GM19099 (cell line): ENCODE results near the gene PRSS56.

Experiments
- POLR2A ChIP-seq: IDR thresholded peaks from 3 replicates; pipeline ENCODE4 v1.6.1; 2011; ENCODE audit warnings: low read depth; ENCODE audit not compliant: insufficient read length; ENCODE audit errors: extremely low read depth

PRSS56 gene

DNA sequence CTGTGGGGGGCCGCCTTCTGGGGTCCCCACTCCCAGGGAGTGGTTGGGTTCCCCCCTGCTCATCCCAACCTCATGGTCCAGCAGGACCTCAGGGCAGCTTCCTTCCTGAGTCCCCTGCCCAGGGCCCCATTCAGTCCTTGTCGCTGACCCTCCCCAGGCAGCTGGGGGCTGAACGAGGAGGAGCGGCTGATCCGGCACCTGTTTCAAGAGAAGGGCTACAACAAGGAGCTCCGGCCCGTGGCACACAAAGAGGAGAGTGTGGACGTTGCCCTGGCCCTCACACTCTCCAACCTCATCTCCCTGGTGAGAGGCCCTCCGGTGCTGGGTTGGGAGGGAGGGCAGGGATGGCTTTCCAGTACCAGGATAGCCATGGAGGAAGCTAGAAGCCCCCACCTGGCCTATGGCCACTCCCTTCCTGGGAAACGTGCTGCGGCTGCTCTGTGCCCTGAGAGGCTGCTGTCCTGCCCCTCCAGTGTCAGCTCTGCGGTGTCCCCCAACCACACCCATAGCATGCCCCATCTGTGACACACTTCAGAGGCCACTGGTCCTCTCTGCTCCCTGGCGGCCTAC, 6.3 kb downstream of the PRSS56 start:
- TF ChIP-seq POLR2A, result no peak

DNA sequence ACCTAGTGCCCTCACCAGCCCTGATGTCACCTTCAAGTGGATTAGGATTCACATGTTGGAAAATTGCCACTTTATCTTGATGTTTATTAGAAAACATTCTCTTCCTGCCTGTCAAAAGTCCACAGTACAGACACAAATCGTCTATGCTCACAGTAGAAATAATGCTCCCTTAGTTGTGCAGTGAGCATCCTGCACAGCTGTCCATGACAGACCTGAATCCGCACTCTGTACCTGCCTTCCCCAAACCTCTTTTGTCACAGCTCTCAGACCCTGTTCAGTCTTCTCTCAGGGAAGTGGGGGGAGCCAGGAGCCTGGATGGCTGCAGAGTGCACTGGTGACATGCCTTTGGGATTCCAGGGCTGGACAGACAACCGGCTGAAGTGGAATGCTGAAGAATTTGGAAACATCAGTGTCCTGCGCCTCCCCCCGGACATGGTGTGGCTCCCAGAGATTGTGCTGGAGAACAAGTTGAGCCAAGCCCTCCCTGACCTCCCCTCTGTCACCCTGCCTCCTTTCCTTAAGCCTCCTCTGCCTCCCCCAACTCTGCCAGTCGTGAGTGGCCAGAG, 7.8 kb downstream of the PRSS56 start:
- TF ChIP-seq POLR2A, result no peak

DNA sequence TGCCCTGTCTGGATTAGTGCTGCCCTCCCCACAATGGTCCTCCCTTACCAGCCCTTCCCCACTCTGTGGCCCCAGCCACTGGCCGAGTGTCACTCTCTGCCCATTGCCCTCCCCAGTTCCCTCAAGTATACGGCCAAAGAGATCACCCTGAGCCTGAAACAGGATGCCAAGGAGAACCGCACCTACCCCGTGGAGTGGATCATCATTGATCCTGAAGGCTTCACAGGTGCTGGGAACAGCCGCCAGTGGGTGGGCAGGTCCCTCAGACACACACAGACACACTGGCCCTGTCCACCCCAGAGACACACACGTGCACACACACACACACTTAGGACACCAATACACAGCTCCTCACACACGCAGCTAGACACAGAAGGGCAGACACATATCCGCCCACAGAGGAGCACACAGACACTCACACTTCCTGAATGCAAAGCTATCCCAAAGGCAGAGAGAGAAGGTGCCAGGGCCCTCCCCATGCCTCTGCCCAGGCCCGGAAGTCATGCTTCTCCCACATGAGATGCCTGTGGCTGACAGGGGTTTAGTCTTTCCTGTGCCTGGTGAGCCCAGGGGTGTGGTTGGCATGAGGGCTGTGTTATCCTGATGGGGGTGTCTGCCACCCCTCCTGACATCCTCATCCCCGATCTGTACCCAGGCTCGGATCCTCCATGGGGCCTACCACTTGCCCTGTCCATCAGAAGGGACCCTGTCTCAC, 8.7 kb downstream of the PRSS56 start:
- TF ChIP-seq POLR2A, result no peak

DNA sequence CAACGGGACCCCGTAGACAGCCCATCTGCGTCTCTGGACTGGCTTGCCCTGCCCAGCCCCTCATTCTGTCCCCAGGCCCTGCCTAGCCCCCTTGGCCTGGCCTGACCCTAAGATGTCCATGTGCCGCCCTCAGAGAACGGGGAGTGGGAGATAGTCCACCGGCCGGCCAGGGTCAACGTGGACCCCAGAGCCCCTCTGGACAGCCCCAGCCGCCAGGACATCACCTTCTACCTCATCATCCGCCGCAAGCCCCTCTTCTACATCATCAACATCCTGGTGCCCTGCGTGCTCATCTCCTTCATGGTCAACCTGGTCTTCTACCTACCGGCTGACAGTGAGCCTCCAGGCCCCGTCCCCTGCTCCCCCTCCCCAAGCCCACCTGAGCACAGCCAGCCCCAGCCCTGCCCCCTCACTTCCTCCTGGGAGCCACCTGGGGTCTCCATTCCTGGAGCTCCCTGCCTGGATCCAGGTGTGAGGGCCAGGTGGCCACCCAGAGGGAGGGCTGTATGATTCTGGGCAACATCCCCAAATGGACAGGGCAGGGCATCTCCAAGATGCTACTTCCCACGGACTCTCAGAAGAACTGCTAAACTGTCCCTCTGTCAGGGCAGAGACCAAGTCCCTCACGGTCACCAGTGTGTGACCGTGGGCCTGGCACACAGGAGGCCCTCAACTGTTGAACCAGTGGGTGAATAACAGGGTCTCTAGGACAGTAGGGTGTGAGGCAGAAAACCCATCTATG, 9.8 kb downstream of the PRSS56 start:
- no peak for TF ChIP-seq POLR2A

DNA sequence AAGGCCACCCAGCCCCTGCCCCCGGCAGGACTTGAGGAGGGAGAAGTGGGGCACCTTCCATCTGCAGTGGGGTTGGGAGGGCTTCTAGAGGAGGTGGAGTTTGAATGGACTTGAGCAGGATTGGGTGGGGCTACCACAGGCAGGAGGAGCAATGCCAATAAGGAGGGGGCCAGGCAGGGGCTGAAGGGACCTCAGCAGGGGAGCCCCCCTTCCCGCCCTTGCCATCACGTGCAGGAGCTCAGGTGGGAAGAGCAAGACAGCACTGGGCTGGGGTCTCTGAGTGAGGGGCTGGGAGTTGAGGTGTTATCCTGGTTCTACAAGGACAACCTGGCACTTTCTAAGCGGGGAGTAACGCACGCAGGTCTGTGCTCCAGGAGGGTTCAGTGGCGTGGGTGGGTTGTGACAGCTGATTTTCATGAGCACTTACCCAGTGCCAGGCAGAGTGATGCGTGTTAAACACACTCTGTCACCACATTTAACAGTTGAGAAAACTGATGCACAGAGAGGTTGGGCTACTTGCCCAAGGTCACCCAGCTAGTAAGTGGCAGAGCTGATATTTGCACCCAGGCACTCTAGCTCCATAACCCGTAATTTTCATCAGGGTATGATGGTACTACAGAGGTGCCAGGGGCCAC, 10.6 kb downstream of the PRSS56 start:
- TF ChIP-seq POLR2A, result no peak

DNA sequence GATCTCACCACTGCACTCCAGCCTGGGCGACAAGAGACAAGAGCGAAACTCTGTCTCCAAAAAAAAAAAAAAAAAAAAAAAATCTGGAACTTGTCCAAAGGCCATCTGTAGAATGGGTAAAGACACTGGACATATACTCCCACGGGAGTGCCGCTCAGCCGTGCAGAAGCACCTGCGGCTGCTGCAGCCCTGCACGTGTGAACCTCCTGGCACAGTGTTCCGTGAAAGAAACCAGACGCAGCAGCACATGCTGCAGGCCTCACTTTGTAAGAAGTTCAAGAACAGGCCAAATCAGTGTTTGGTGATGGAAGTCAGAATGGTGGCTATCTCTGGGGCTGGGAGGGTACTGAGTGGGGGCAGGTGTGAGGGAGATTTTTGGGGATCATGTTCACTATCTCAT, 12.2 kb downstream of the PRSS56 start:
- no peak for TF ChIP-seq POLR2A

DNA sequence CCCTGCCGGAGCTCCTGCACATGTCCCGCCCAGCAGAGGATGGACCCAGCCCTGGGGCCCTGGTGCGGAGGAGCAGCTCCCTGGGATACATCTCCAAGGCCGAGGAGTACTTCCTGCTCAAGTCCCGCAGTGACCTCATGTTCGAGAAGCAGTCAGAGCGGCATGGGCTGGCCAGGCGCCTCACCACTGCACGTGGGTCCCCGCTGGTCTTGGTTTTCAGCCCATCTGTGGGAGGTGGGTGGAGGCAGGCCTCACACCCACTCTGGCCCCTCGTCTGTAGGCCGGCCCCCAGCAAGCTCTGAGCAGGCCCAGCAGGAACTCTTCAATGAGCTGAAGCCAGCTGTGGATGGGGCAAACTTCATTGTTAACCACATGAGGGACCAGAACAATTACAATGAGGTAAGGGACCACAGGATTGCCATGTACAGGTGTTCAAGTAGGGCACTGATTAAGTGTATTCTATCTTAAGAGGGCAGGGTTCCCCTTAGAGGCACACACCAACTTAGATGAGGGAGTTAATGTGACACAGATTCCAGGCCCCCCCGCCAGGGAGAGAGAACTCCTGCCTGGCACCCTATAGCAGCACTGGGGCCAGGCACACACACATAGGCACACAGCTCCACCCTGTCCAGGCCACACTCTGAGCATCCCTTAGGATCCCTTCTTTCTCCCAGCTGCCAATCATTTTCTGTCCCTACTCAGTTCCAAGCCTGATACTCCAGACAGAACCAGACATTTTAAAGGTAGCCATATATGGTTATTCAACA, 13.9 kb downstream of the PRSS56 start:
- no peak for TF ChIP-seq POLR2A

DNA sequence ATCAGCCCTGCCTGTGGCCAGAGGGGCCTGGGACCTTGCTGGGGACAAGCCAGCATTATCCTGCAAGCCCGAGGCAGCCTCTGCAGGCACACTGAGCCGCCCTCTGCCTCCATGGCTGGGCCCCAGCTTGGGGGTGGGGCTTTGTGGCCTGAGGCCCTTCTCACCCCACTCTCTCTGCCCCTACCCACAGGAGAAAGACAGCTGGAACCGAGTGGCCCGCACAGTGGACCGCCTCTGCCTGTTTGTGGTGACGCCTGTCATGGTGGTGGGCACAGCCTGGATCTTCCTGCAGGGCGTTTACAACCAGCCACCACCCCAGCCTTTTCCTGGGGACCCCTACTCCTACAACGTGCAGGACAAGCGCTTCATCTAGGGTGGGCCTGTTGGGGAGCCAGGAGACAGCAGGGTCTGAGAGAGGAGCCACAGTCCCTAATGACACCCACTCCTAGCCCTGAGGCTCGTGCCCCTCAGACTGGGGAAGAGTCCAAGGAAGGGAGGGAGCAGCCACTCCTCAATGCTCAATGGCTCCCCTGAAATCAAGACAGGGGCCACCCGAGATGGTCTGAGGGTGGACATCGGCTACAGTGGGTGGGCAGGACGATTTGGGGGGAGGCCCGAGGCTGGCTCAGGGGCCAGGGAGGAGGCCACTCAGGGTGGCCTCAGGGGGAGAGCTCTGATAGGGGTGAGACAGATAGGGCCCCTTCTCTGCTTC, 14.9 kb downstream of the PRSS56 start:
- TF ChIP-seq POLR2A, result no peak

DNA sequence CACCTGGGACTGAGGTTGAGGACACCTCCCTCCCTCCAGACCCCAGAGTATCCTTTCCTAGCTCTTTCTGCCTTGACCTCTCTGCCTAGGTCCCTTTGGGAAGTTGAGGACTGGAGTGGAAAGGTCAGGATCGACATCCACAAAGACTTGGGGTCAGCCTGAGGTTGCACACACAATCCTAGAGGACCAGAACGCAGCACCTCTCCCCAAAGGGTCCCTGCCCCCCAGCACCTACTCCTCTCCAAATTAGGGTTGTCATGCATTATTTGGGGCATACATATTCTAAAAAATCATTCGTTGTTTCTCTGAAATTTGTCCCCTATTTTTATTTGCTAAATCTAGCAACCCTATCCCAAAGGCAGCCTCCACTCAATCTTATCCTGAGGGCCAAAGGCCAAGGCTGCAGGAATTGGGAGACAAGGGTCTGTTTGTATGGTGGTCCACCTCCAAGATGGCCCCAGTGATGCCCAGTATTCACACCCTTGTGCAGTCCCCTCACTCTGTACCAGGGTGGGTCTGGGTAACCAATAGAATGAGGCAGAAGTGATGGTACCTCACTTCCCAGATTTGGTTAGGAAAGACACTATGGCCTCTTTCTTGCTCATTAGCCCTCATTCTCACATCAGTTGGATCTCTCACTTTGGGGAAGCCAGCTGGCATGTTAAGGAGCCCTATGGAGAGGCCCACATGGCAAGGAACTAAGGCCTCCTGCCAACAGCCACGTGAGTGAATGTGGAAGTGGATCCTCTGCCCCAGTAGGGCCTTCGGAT, 15.8 kb downstream of the PRSS56 start:
- no peak for TF ChIP-seq POLR2A

DNA sequence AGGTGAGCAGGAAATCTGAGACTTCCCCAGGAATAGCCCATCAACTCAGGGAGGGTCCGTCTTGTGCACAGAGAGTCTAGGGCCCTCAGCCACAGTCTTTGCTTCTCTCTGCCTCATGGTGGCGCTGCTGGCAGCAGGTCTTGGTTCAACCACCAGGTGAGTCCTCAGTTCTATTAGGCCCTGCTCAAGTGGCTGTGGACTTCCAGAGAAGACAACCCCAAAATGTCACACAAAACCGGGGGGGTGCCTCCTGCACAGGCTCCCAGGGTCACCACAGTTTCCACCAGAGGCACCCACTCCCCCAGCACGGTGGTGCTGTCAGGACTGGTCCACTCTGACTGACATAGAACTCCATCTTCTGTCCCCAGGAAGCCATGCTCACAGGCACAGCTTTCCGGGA, 16.9 kb downstream of the PRSS56 start:
- TF ChIP-seq POLR2A, result no peak

DNA sequence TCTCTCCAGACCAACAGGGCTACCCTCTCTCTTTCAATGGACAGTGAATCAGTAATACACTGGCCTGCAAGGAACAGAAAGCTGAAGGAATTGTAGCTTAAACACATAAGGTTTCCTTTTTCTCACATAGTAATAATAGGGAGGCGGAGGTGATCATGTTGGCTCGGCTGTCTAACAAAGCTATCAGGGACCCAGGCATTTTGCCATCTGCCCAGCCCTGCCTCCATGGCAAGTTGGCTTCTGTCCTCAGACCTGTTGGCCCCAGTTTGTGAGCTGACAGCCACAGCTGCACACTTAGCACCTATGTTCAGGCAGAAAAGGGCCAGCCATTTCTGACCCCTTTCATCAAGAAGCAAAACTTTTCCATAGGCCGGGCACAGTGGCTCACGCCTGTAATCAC, 17.3 kb downstream of the PRSS56 start:
- no peak for TF ChIP-seq POLR2A

DNA sequence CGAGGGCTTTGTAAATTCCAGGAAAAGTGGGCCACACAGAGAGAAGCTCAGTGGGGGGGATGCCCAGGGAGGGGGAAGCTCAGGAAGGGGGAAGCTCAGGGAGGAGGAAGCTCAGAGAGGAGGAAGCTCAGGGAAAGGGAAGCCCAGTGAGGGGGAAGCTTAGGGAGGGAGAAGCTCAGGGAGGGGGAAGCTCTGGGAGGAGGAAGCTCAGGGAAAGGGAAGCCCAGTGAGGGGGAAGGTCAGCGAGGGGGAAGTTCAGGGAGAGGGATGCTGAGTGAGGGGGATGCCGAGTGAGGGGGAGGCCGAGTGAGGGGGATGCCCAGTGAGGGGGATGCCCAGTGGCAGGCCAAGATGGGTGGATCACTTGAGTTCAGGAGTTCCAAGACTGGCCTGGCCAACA, 18.5 kb downstream of the PRSS56 start:
- no peak for TF ChIP-seq POLR2A
